Measurements from ENCODE around the gene PLCB3.

GRCh38 chr11:64219354-64219684 lies 32.0 kb upstream of the PLCB3 start:
- TF ChIP-seq SPI1 (IDR thresholded peaks at IDR 0.05; ENCODE audit: low read depth, low read length) (no peak), POLR2AphosphoS5 (IDR thresholded peaks at IDR 0.05; ENCODE audit: low read depth, low read length) (no peak), POLR2A (IDR thresholded peaks at IDR 0.05; ENCODE audit: low read depth, low read length) (no peak), PAX5 (IDR thresholded peaks at IDR 0.05; ENCODE audit: insufficient read depth, low read length, severe bottlenecking) (no peak), POU2F2 (IDR thresholded peaks at IDR 0.05; ENCODE audit: low read depth, low read length) (no peak)
